Eye (tissue), 1 donor: ENCODE data around the gene U2AF2.

Source experiments
- DNase-seq: peaks from one replicate; pipeline ENCODE4 v3.0.0-alpha.2; 2015

The U2AF2 gene

DNA sequence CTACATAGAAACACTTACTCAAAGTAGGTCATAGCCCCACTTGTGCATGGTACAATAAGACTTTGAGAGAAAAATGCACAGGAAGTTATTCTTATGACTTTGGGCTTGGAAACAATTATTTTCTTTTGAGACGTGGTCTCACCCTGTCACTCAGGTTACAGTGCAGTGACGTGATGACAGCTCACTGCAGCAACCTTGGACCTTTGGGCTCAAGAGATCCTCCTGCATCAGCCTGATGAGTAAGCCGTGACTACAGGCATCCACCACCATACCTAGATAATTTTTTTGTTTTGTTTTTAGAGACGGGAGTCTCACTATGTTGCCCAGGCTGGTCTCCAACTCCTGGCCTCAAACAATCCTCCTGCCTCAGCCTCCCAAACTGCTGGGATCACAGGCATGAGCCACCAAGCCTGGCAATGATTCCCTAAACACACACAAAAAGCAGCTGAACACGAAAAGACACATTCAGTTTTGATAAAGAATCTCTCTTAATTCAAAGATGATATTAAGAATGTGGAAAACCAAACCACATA lies 65.4 kb downstream of the U2AF2 start:
- no peak for DNase-seq

DNA sequence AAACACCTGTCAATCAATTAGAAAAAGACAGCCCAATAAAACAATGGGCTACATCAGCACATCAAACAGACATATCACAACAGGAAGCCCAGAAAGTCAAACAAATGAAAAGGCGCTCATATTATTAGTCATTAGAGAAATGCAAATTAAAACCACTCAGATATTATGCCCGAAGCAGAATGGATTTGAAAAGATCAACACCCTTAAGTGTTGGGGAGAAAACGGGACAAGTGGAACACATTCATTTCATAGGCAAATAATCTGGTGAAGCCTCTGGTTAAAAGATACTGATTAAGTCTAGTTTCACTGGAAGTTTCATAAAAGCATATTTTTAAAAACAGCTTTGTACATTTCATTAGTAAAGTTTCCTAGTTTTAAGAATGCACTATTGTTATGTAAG lies 66.0 kb downstream of the U2AF2 start:
- DNase-seq = no peak

DNA sequence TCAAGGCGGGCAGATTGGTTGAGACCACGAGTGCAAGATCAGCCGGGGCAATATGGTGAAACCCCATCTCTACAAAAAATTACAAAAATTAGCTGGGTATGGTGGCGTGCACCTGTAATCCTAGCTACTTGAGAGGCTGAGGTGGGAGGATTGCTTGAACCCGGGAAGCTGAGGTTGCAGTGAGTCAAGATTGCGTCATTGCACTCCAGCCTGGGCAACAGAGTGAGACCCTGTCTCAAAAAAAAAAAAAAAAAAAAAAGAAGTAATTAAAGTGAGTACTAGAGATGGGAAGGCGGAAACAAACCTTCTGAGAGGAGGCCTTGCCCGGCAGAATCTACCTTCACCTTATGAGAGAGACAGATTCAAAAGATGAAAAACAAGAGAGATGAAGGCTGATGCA lies 68.7 kb downstream of the U2AF2 start:
- no peak for DNase-seq
